Measurements from ENCODE around the gene PON2. TPM values are rescaled to one million over a fixed set of nuclear protein-coding genes. Genes with fewer than 3 reads are reported as not detected.

PON2 gene
- total RNA-seq, 1 experiment from 2014 or later: 50.3 TPM

- H3K4me1 ChIP-seq (replicated peaks; ENCODE audit: insufficient read depth): no peaks in the 10 kb centered on the region
- TF ChIP-seq, protein P1, sequence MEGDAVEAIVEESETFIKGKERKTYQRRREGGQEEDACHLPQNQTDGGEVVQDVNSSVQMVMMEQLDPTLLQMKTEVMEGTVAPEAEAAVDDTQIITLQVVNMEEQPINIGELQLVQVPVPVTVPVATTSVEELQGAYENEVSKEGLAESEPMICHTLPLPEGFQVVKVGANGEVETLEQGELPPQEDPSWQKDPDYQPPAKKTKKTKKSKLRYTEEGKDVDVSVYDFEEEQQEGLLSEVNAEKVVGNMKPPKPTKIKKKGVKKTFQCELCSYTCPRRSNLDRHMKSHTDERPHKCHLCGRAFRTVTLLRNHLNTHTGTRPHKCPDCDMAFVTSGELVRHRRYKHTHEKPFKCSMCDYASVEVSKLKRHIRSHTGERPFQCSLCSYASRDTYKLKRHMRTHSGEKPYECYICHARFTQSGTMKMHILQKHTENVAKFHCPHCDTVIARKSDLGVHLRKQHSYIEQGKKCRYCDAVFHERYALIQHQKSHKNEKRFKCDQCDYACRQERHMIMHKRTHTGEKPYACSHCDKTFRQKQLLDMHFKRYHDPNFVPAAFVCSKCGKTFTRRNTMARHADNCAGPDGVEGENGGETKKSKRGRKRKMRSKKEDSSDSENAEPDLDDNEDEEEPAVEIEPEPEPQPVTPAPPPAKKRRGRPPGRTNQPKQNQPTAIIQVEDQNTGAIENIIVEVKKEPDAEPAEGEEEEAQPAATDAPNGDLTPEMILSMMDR (conservative IDR thresholded peaks at IDR 0.05): no peak
- TF ChIP-seq EZH2 (IDR thresholded peaks at IDR 0.05; ENCODE audit: low read depth): no peak
- no peaks in the 10 kb centered on the region for H3K79me2 ChIP-seq (ENCODE audit: low read depth)
- H2AFZ ChIP-seq: no peak overlapping the region
- no peak overlapping the region for H3K4me2 ChIP-seq
- POLR2A ChIA-PET (ENCODE audit: unreplicated experiment): no interaction called here
- peaks cover 4% of the 10 kb centered on the region; the same call in 1 of the 2 replicates for H3K9me3 ChIP-seq (ENCODE audit: insufficient read depth, low read depth)
- no peaks in the 10 kb centered on the region for H4K20me1 ChIP-seq (ENCODE audit: insufficient read depth)
- no TSS peak for BruUV-seq (replicated peaks)
- no peak for DNase-seq
- no peaks in the 10 kb centered on the region for H3K36me3 ChIP-seq (ENCODE audit: low read depth)
- CTCF ChIA-PET: no interaction called here
- no peaks in the 10 kb centered on the region for H3K27me3 ChIP-seq (ENCODE audit: insufficient read depth, low read depth)
- intact Hi-C loops (cut with micrococcal nuclease; ENCODE audit: unreplicated experiment): no loop called here
- H3K4me3 ChIP-seq: no peak overlapping the region
- no peaks in the 10 kb centered on the region for H3K9me2 ChIP-seq (ENCODE audit: insufficient read depth)
- no peaks in the 10 kb centered on the region for H3F3A ChIP-seq (ENCODE audit: insufficient read depth, low read depth)
- no peak overlapping the region for H3K27ac ChIP-seq
Observed at GRCh38 chr7:95457947-95458346, 23.1 kb upstream of the PON2 start.

GRCh38 chr7:95454438-95455045, 19.7 kb upstream of the PON2 start:
- Histone ChIP-seq H3K4me2 (no peak overlapping the region), H3K36me3 (ENCODE audit: low read depth) (no peaks in the 10 kb centered on the region), H3F3A (ENCODE audit: insufficient read depth, low read depth) (no peaks in the 10 kb centered on the region), H4K20me1 (ENCODE audit: insufficient read depth) (no peaks in the 10 kb centered on the region), H3K27ac (no peak overlapping the region), H3K79me2 (ENCODE audit: low read depth) (no peaks in the 10 kb centered on the region), H3K27me3 (ENCODE audit: insufficient read depth, low read depth) (no peaks in the 10 kb centered on the region), H2AFZ (no peak overlapping the region), H3K9me3 (ENCODE audit: insufficient read depth, low read depth) (peaks cover 4% of the 10 kb centered on the region; the same call in 1 of the 2 replicates), H3K4me3 (no peak overlapping the region), H3K9me2 (ENCODE audit: insufficient read depth) (no peaks in the 10 kb centered on the region), H3K4me1 (replicated peaks; ENCODE audit: insufficient read depth) (no peaks in the 10 kb centered on the region)
- TF ChIP-seq EZH2 (IDR thresholded peaks at IDR 0.05; ENCODE audit: low read depth): no peak
- TF ChIP-seq, protein P1 (conservative IDR thresholded peaks at IDR 0.05): no peak
- ChIA-PET POLR2A (ENCODE audit: unreplicated experiment) (no interaction called here), CTCF (no interaction called here)
- intact Hi-C loops (cut with micrococcal nuclease; ENCODE audit: unreplicated experiment): no loop called here
- no peak for DNase-seq
- no TSS peak for BruUV-seq (replicated peaks)

DNA sequence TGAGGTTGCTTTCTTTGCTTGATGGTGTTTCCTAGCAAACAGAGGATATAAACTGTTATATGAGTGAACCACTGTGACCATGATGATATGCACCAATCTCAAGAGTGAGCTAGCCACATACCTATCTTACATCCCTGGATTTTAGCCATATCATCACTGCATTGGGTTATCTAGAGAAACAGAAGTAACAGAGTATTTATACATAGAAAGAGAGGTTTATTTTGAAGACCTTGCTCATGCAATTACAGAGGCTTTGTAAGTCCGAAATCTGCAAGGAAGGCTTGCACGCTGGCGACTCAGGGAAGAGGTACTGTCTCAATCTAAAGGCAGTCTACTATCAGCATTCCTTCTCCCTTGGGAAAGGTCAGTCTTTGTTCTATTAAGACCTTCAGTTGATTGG, 11.8 kb upstream of the PON2 start:
- Histone ChIP-seq H3K9me2 (ENCODE audit: insufficient read depth) (no peaks in the 10 kb centered on the region), H3K9me3 (ENCODE audit: insufficient read depth, low read depth) (no peaks in the 10 kb centered on the region), H3K4me3 (no peak overlapping the region), H3K4me1 (replicated peaks; ENCODE audit: insufficient read depth) (no peaks in the 10 kb centered on the region), H3K27ac (no peak overlapping the region), H2AFZ (no peak overlapping the region), H3K36me3 (ENCODE audit: low read depth) (no peaks in the 10 kb centered on the region), H4K20me1 (ENCODE audit: insufficient read depth) (no peaks in the 10 kb centered on the region), H3K4me2 (no peak overlapping the region), H3K27me3 (ENCODE audit: insufficient read depth, low read depth) (no peaks in the 10 kb centered on the region), H3F3A (ENCODE audit: insufficient read depth, low read depth) (no peaks in the 10 kb centered on the region), H3K79me2 (ENCODE audit: low read depth) (no peaks in the 10 kb centered on the region)
- DNase-seq: no peak
- BruUV-seq (replicated peaks): no TSS peak
- POLR2A ChIA-PET (ENCODE audit: unreplicated experiment): no interaction called here
- TF ChIP-seq, protein P1 (conservative IDR thresholded peaks at IDR 0.05): no peak
- no peak for TF ChIP-seq EZH2 (IDR thresholded peaks at IDR 0.05; ENCODE audit: low read depth)
- CTCF ChIA-PET: no interaction called here
- intact Hi-C loops (cut with micrococcal nuclease; ENCODE audit: unreplicated experiment): no loop called here
